Testis (tissue), 2 donors: ENCODE data around the gene ATOH8.

Experiments used
- CTCF ChIP-seq, 3 experiments: fragments of 450-650 bp in 2 of 3; fragments of 200-600 bp in 1 of 3; sonication (generic) in 1 of 3; IDR thresholded peaks; one replicate each; pipeline ENCODE4 v1.5.1; 2016 to 2019; ENCODE audit warnings: antibody characterized with exemption in 3 of 3, mild to moderate bottlenecking in 2 of 3, moderate library complexity in 1 of 3
- POLR2A ChIP-seq: fragments of 450-650 bp; IDR thresholded peaks from one replicate; pipeline ENCODE4 v1.6.1; 2017; ENCODE audit warnings: antibody characterized with exemption, mild to moderate bottlenecking, moderate library complexity

GRCh38 chr2:85828725-85829124 lies 74.9 kb downstream of the ATOH8 start:
- TF ChIP-seq CTCF (IDR thresholded peaks at IDR 0.05) = no peak
- TF ChIP-seq POLR2A = no peak
